ENCODE measurements around the gene TEAD1. TPM values are rescaled to one million over a fixed set of nuclear protein-coding genes. Genes with fewer than 3 reads are reported as not detected.

The TEAD1 gene
- total and polyA plus RNA-seq, 7 experiments from 2014 or later: 0.02 to 0.22 (median 0.07) TPM; not detected in 4

DNA sequence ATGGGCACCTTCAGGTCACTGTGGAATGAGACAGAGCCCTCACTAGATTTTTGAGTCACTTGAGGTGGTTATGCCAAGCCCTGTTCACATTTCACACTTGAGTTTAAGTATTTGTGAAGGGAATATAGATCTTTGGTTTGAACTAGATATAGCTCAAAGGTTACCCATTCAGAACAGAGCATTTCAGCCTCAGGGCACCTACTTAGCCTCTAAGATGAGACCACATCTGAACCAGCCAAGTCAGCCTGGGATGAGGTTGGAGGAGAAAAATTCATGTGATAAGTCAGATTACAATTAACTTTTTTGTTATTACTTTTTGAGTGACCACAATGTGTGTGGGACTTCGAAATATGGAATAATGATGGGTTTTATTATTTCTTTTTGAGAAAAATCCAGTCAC lies 127.8 kb downstream of the TEAD1 start:
- CTCF ChIA-PET: no interaction called here
- H3K4me3 ChIP-seq (ENCODE audit: low read length): no peak overlapping the region
- peaks cover 0 to 3% (median 0%) of the 10 kb centered on the region in 11 donors for H3K9me3 Mint-ChIP-seq
- H3K27ac ChIP-seq (ENCODE audit: low read depth, low read length): no peak overlapping the region
- ATAC-seq (no peak), DNase-seq (no peak)
- H3K27me3 Mint-ChIP-seq: peaks cover 56 to 74% (median 68%) of the 10 kb centered on the region in 5 donors
- intact Hi-C loops (cut with micrococcal nuclease): no loop called here
- peaks cover 0 to 3% (median 0%) of the 10 kb centered on the region in 7 donors for H3K4me1 Mint-ChIP-seq
- no peaks in the 10 kb centered on the region for H3K9me3 ChIP-seq (ENCODE audit: control insufficient read depth in 2 of 3, low read length in 3 of 3)
- H3K27me3 ChIP-seq (ENCODE audit: control insufficient read depth in 2 of 2, insufficient read depth in 2 of 2, low read length in 2 of 2): peaks cover 0 to 5% of the 10 kb centered on the region in 2 donors
- H3K4me1 ChIP-seq (ENCODE audit: control insufficient read depth in 2 of 2, insufficient read depth in 2 of 2, low read length in 2 of 2): no peaks in the 10 kb centered on the region
- POLR2A ChIA-PET: no interaction called here
- H3K27ac Mint-ChIP-seq: no peak overlapping the region
- no peak overlapping the region for H3K4me3 Mint-ChIP-seq
- H3K36me3 ChIP-seq (ENCODE audit: control insufficient read depth in 2 of 3, insufficient read depth in 3 of 3, low read length in 3 of 3): no peaks in the 10 kb centered on the region
- peaks cover 0 to 2% (median 0%) of the 10 kb centered on the region in 5 donors for H3K36me3 Mint-ChIP-seq

- Mint-ChIP-seq H3K27ac (no peak overlapping the region), H3K27me3 (peaks cover 58 to 76% (median 65%) of the 10 kb centered on the region in 5 donors), H3K4me3 (no peak overlapping the region), H3K4me1 (peaks cover 0 to 8% (median 0%) of the 10 kb centered on the region in 7 donors), H3K36me3 (peaks cover 0 to 4% (median 0%) of the 10 kb centered on the region in 5 donors), H3K9me3 (peaks cover 0 to 3% (median 0%) of the 10 kb centered on the region in 11 donors)
- CTCF ChIA-PET: no interaction called here
- Histone ChIP-seq H3K27me3 (ENCODE audit: control insufficient read depth in 2 of 2, insufficient read depth in 2 of 2, low read length in 2 of 2) (peaks cover 0 to 5% of the 10 kb centered on the region in 2 donors), H3K4me3 (ENCODE audit: low read length) (no peak overlapping the region), H3K4me1 (ENCODE audit: control insufficient read depth in 2 of 2, insufficient read depth in 2 of 2, low read length in 2 of 2) (no peaks in the 10 kb centered on the region), H3K36me3 (ENCODE audit: control insufficient read depth in 2 of 3, insufficient read depth in 3 of 3, low read length in 3 of 3) (no peaks in the 10 kb centered on the region), H3K9me3 (ENCODE audit: control insufficient read depth in 2 of 3, low read length in 3 of 3) (no peaks in the 10 kb centered on the region), H3K27ac (ENCODE audit: low read depth, low read length) (no peak overlapping the region)
- intact Hi-C loops (cut with micrococcal nuclease): no loop called here
- POLR2A ChIA-PET: no interaction called here
- ATAC-seq (no peak), DNase-seq (no peak)
These were observed 128.3 kb downstream of the TEAD1 start for GRCh38 chr11:12802418-12803085.

DNA sequence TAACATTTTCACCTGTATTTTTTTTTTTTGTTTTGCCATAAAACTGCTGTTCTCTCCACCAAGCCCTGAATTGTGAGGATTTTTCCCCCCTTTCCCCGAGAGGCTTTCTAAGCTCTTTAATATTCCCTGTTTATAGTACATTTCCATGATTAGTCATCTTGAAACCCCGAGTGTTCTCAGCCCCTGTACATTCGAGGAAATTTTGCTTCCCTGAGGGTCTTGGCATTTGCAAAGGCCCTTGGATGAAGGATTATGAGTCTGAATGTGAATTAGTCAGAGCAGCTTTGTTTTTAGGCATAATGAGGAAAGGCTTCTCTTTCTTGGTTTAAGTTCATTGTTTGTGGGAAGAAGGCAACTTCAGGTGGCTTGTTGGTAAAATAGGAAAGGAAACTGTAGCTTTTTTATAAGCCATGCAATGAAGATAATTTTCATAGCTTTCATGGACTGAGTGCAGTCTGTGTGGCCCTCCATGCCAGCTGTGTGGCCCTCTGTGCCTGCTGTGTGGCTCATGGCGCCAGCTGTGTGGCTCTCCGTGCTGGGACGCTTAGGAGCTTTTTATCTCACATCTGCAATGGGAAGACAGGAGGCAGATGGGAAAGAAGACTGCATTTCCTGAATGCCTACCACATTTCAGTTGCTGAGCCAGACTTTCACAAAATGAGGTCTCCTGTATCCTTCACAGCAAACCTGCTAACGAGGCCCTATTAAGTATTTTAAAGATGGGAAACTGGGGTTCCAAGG lies 129.0 kb downstream of the TEAD1 start:
- no peaks in the 10 kb centered on the region for H3K4me1 ChIP-seq (ENCODE audit: control insufficient read depth in 2 of 2, insufficient read depth in 2 of 2, low read length in 2 of 2)
- H3K27me3 ChIP-seq (ENCODE audit: control insufficient read depth in 2 of 2, insufficient read depth in 2 of 2, low read length in 2 of 2): peaks cover 0 to 5% of the 10 kb centered on the region in 2 donors
- H3K4me3 ChIP-seq (ENCODE audit: low read length): no peak overlapping the region
- no peaks in the 10 kb centered on the region for H3K9me3 ChIP-seq (ENCODE audit: control insufficient read depth in 2 of 3, low read length in 3 of 3)
- POLR2A ChIA-PET: no interaction called here
- H3K27ac ChIP-seq (ENCODE audit: low read depth, low read length): no peak overlapping the region
- no peak overlapping the region for H3K4me3 Mint-ChIP-seq
- CTCF ChIA-PET: no interaction called here
- H3K4me1 Mint-ChIP-seq: peaks cover 0 to 15% (median 0%) of the 10 kb centered on the region in 7 donors
- peaks cover 0 to 4% (median 0%) of the 10 kb centered on the region in 5 donors for H3K36me3 Mint-ChIP-seq
- intact Hi-C loops (cut with micrococcal nuclease): no loop called here
- ATAC-seq (no peak), DNase-seq (no peak)
- no peak overlapping the region for H3K27ac Mint-ChIP-seq
- peaks cover 52 to 72% (median 59%) of the 10 kb centered on the region in 5 donors for H3K27me3 Mint-ChIP-seq
- no peaks in the 10 kb centered on the region for H3K36me3 ChIP-seq (ENCODE audit: control insufficient read depth in 2 of 3, insufficient read depth in 3 of 3, low read length in 3 of 3)
- H3K9me3 Mint-ChIP-seq: peaks cover 0 to 3% (median 0%) of the 10 kb centered on the region in 11 donors

- Histone ChIP-seq H3K27me3 (ENCODE audit: control insufficient read depth in 2 of 2, insufficient read depth in 2 of 2, low read length in 2 of 2) (no peaks in the 10 kb centered on the region), H3K9me3 (ENCODE audit: control insufficient read depth in 2 of 3, low read length in 3 of 3) (no peaks in the 10 kb centered on the region), H3K4me1 (ENCODE audit: control insufficient read depth in 2 of 2, insufficient read depth in 2 of 2, low read length in 2 of 2) (no peaks in the 10 kb centered on the region), H3K4me3 (ENCODE audit: low read length) (no peak overlapping the region), H3K36me3 (ENCODE audit: control insufficient read depth in 2 of 3, insufficient read depth in 3 of 3, low read length in 3 of 3) (no peaks in the 10 kb centered on the region), H3K27ac (ENCODE audit: low read depth, low read length) (no peak overlapping the region)
- Mint-ChIP-seq H3K27me3 (peaks cover 30 to 56% (median 36%) of the 10 kb centered on the region in 5 donors), H3K4me3 (no peak overlapping the region), H3K9me3 (no peaks in the 10 kb centered on the region), H3K27ac (no peak overlapping the region), H3K4me1 (peaks cover 0 to 32% (median 0%) of the 10 kb centered on the region in 7 donors), H3K36me3 (peaks cover 0 to 8% (median 0%) of the 10 kb centered on the region in 5 donors)
- ATAC-seq (no peak), DNase-seq (no peak)
- intact Hi-C loops (cut with micrococcal nuclease): no loop called here
- ChIA-PET POLR2A (no interaction called here), CTCF (no interaction called here)
These were observed 131.9 kb downstream of the TEAD1 start for GRCh38 chr11:12806113-12806512.

GRCh38 chr11:12807621-12808020 lies 133.4 kb downstream of the TEAD1 start:
- DNase-seq (no peak), ATAC-seq (no peak)
- no peaks in the 10 kb centered on the region for H3K9me3 ChIP-seq (ENCODE audit: control insufficient read depth in 2 of 3, low read length in 3 of 3)
- H3K4me3 Mint-ChIP-seq: no peak overlapping the region
- H3K9me3 Mint-ChIP-seq: no peaks in the 10 kb centered on the region
- H3K4me1 Mint-ChIP-seq: peaks cover 0 to 45% (median 0%) of the 10 kb centered on the region in 7 donors
- H3K27me3 ChIP-seq (ENCODE audit: control insufficient read depth in 2 of 2, insufficient read depth in 2 of 2, low read length in 2 of 2): no peaks in the 10 kb centered on the region
- no peaks in the 10 kb centered on the region for H3K4me1 ChIP-seq (ENCODE audit: control insufficient read depth in 2 of 2, insufficient read depth in 2 of 2, low read length in 2 of 2)
- no peaks in the 10 kb centered on the region for H3K36me3 ChIP-seq (ENCODE audit: control insufficient read depth in 2 of 3, insufficient read depth in 3 of 3, low read length in 3 of 3)
- POLR2A ChIA-PET: interaction anchor here (0.6 kb wide), 1 partner anchor 1536 kb away, joined by 3 read pairs; no protein-coding TSS in a partner anchor
- peaks cover 25 to 50% (median 37%) of the 10 kb centered on the region in 5 donors for H3K27me3 Mint-ChIP-seq
- no peak overlapping the region for H3K27ac Mint-ChIP-seq
- intact Hi-C loops (cut with micrococcal nuclease): no loop called here
- H3K27ac ChIP-seq (ENCODE audit: low read depth, low read length): no peak overlapping the region
- peaks cover 0 to 10% (median 0%) of the 10 kb centered on the region in 5 donors for H3K36me3 Mint-ChIP-seq
- CTCF ChIA-PET: no interaction called here
- no peak overlapping the region for H3K4me3 ChIP-seq (ENCODE audit: low read length)

DNA sequence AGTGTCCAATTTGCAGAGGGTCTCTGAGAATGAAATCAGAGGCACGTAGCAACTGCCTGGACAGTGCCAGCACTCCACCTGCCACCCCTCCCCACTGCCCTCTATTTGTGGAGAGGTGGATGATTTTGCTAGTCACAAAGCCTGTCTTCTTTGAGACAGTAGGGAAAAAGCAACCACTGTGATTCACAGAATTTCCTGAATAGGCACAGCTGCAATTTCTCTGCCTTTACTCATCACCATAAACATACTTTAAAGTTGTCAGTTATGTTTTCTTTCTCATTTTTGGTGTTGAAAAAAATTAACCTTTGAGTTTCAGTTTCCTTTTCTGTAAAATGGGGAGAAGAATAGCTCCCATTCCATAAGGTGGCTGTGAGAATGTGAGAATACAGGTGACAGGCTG lies 134.3 kb downstream of the TEAD1 start:
- Mint-ChIP-seq H3K4me3 (peak overlapping the region in 1 of 10 donors; percentile 10), H3K27me3 (peaks cover 21 to 41% (median 36%) of the 10 kb centered on the region in 5 donors), H3K36me3 (peaks cover 0 to 10% (median 0%) of the 10 kb centered on the region in 5 donors), H3K4me1 (peaks cover 0 to 51% (median 0%) of the 10 kb centered on the region in 7 donors), H3K27ac (peak overlapping the region in 1 of 9 donors; percentile 54), H3K9me3 (peaks cover 0 to 4% (median 0%) of the 10 kb centered on the region in 11 donors)
- ChIA-PET POLR2A (no interaction called here), CTCF (no interaction called here)
- DNase-seq (no peak), ATAC-seq (no peak)
- Histone ChIP-seq H3K27me3 (ENCODE audit: control insufficient read depth in 2 of 2, insufficient read depth in 2 of 2, low read length in 2 of 2) (no peaks in the 10 kb centered on the region), H3K4me1 (ENCODE audit: control insufficient read depth in 2 of 2, insufficient read depth in 2 of 2, low read length in 2 of 2) (no peaks in the 10 kb centered on the region), H3K27ac (ENCODE audit: low read depth, low read length) (no peak overlapping the region), H3K4me3 (ENCODE audit: low read length) (no peak overlapping the region), H3K9me3 (ENCODE audit: control insufficient read depth in 2 of 3, low read length in 3 of 3) (no peaks in the 10 kb centered on the region), H3K36me3 (ENCODE audit: control insufficient read depth in 2 of 3, insufficient read depth in 3 of 3, low read length in 3 of 3) (no peaks in the 10 kb centered on the region)
- intact Hi-C loops (cut with micrococcal nuclease): no loop called here

All from naive thymus-derived CD4-positive, alpha-beta T cell (primary cell).